Measurements from ENCODE around the gene FAM117A. TPM values are rescaled to one million over a fixed set of nuclear protein-coding genes. Genes with fewer than 3 reads are reported as not detected.

FAM117A gene, protein sequence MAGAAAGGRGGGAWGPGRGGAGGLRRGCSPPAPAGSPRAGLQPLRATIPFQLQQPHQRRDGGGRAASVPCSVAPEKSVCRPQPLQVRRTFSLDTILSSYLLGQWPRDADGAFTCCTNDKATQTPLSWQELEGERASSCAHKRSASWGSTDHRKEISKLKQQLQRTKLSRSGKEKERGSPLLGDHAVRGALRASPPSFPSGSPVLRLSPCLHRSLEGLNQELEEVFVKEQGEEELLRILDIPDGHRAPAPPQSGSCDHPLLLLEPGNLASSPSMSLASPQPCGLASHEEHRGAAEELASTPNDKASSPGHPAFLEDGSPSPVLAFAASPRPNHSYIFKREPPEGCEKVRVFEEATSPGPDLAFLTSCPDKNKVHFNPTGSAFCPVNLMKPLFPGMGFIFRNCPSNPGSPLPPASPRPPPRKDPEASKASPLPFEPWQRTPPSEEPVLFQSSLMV
- total RNA-seq: 10.3 TPM
- long read RNA-seq, transcript FAM117A-201 (8 exons, 2,365 nt): major isoform, 11 of 14 reads
- long read RNA-seq, partial matches to known transcripts: 1 of 14 reads
- long read RNA-seq, other reads (novel, unspliced or antisense): 2 of 14 reads

DNA sequence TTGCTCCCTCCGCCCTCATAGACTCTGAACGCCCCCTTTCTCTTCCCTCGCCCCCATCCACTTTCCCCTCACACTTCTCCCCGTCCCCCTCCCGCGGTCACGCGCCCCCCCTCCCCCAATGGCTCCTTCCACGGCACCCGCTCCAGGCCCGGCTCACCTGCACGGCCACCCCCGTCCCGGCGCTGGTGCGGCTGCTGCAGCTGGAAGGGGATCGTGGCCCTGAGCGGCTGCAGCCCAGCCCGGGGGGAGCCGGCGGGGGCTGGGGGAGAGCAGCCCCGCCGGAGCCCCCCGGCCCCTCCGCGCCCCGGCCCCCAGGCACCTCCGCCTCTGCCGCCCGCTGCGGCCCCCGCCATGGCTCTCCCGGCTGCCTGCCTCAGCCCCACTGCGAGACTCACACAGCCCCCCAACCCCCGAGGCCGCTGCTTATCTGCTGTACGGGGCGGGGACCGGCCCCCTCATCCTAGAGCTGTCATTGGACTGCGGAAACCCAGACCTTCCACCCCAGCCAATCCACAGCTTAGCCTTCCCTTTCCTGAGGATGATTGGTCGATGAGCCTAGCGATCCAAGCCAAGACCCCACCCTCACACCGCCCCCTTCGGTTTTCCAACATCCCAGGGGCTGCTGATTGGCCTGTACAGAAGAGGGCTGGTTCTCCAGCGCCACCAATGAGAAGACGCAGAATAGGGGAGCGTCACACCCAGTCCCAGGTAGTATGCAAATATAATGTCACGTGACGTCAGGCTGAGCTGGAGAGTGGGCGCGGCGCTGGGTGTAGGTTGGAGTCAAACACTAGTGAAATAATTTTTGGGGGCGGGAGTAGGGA, at the start of gene FAM117A:
Gene FAM117A (minus strand): TSS at position 397 of the 824 bp plus-strand sequence. CDS start 44 bp downstream, at position 353.
- ATAC-seq: peak; percentile 98
- DNase-seq (ENCODE audit: missing footprints): peak; percentile 95
- intact Hi-C loops (cut with DNase I): loop anchor here (5.0 kb wide), 2 partner anchors 37 to 57 kb away; partner anchors contain the start of gene SLC35B1

DNA sequence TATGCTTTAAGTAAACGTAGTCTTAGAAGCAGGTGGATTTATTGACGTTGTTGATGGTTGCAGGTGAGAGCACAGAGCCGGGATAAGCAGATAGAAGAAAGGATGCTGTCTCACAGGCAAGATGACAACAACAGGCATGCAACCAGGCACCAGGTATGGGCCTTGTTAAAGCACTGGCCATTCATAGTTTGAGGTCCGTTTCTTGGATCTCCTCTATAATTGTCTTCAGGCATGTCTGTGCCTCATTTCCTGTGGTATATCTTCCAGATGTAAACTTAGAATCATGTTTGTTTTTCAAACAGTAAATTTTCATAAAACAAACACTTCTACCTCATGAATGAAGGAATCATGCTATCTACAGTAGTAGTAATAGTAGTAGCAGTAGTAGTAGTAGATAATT, 45.1 kb upstream of the FAM117A start:
- ATAC-seq (no peak), DNase-seq (ENCODE audit: missing footprints) (no peak)
- intact Hi-C loops (cut with DNase I): no loop called here

DNA sequence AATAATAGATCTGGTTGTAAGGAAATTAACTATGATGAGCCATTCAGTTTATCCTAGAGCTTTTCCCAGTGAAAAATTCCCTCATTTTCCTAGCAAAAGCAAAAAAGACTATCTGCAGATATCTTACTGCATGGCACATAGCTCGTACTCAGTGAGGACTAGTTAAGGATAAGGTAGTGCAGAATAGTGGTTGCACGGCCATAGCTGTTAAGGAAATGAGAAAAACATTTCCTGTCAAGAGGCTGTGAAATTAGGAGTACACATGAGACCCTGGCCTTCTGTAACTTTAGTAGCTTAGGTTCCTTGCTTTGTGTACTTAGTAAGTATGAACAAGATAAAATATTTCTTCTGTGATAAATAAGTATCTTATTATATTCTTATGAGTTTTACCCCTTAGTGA, 34.8 kb upstream of the FAM117A start:
- ATAC-seq (no peak), DNase-seq (ENCODE audit: missing footprints) (no peak)
- intact Hi-C loops (cut with DNase I): no loop called here

DNA sequence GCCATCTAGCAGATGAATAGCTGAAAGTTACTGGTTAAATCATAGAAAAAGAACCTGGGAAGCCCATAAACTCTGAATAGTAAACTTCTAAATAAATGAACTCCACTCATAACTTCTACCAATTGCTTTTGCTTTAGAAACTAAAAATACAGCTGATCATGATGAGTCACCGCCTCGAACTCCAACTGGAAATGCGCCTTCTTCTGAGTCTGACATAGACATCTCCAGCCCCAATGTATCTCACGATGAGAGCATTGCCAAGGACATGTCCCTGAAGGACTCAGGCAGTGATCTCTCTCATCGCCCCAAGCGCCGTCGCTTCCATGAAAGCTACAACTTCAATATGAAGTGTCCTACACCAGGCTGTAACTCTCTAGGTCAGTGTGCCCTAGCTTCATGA, 34.3 kb upstream of the FAM117A start:
- intact Hi-C loops (cut with DNase I): no loop called here
- ATAC-seq: no peak
- DNase-seq (ENCODE audit: missing footprints): no peak

DNA sequence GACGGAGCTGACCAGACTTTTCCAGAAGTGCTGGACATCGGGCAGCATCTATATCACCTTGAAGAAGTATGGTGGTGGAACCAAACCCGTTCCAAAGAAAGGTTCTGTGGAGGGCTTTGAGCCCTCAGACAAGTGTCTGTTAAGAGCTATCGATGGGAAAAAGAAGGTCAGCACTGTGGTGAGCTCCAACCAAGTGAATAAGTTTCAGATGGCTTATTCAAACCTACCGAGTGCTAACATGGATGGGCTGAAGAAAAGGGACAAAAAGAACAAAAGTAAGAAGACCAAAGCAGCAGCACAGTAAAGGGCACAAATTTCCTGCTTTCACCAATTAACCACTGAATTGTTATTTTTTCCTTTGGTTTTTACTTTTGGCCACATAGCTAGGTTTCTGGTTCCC, 31.4 kb upstream of the FAM117A start:
- ATAC-seq: no peak
- intact Hi-C loops (cut with DNase I): no loop called here
- no peak for DNase-seq (ENCODE audit: missing footprints)

DNA sequence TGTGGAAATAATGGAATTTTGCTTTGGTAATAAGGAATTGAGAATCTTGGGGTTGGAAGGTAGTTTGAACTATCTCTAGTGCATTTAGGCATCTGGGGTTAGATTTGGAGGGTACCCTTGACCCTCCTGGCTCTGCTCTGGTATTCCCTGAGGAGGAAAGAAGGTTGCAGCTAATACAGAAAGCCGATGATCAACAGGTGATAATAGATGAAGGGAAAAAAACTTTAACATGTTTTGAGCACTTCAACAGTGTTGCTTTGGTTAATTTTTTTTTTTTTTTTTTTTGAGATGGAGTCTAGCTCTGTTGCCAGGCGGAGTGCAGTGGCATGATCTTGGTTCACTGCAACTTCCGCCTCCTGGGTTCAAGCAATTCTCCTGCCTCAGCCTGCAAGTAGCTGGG, 29.4 kb upstream of the FAM117A start:
- ATAC-seq: no peak
- DNase-seq (ENCODE audit: missing footprints): no peak
- intact Hi-C loops (cut with DNase I): no loop called here

DNA sequence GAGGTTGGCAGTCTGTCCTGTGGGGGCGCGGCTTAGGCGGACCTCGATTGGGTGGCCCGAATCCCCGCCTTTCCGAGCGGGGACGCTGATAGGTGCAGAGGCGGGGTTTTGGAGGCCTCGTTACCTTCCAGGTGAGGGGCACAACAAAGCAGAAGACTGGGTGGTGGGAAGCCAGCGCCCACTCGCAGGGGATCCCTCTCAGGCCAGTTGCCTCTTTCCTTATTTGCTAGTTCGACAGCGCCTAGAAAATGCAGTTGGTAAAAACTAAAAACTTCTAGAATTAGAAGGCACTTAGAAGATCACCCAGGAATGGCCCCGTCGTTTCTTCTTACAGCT, 25.3 kb upstream of the FAM117A start:
- ATAC-seq (no peak), DNase-seq (ENCODE audit: missing footprints) (no peak)
- intact Hi-C loops (cut with DNase I): loop anchor here (2.0 to 5.0 kb wide), 3 partner anchors 62 to 363 kb away; partner anchors contain the start of gene PPP1R9B

DNA sequence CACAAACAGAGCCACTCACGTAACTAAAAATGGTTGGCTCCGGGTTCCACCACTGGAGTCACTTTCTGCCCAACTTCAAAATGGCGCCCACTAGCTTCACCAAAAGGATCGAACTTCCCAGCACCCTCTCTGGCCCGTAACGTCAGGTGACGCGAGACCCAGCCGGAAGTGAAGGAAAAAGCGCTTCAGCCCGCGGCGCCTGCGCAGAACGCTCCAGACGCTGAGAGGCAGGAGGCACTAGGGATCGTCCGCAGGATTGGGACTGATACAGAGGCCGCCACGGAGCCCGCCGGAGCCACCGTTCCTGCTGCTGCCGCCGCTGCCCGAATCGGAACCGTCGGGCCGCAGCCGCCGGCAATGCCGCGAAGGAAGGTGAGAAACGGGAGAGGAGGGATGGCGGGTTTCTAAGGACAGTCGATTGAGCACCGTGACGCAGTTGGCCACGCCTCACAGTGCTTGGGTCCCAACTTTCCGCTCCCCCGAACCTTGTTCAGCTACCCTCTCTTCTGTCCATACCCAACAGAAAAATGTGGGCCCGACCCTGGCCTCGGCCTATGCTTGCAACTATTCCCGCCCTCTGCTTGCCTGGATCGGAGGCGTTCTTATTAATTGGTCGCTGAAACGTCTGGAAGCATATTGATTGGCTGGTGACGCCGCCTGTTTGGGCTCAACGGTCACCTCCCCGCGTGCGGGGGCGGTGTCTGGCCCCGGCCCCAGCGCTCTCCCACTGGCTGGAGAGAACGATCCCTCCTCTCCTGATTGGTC, 24.7 kb upstream of the FAM117A start, which contains the start of gene KAT7:
Gene KAT7 (plus strand): TSS at position 204 of the 765 bp plus-strand sequence. CDS start 154 bp downstream, at position 358.
- ATAC-seq: peak; percentile 97
- intact Hi-C loops (cut with DNase I): loop anchor here (2.0 to 5.0 kb wide), 3 partner anchors 62 to 364 kb away; partner anchors contain the start of gene PPP1R9B
- peak; percentile 99 for DNase-seq (ENCODE audit: missing footprints)

DNA sequence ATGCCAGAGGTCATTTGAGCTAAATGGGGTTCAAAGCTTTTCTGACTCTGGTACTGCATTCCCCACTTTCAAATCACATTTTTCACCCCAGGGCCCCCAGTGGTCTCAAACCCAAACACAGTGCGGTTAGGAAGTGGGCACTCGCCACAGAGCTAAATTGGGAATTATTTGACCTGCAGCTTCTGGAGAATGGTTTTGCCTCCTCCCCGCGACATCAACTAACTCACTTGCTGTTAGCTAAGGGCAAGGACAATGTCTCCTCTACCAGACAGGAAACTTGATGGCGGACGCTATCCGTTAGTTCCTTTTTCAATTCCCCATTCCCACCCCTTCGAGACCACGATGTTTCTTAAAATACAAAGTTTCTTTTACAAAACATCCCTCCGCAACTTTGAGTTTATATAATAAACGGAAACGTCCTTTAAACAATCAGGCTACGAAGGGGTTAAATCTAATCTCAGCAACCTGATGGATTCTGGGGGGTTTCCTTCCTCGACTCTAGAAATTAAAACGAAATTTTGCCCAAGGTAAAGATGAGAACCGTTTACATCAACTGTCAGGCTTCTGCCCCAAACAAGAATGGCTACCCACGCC, 24.1 kb upstream of the FAM117A start:
- DNase-seq (ENCODE audit: missing footprints): no peak
- intact Hi-C loops (cut with DNase I): loop anchor here (2.0 to 5.0 kb wide), 3 partner anchors 63 to 364 kb away; partner anchors contain the start of gene PPP1R9B
- no peak for ATAC-seq

DNA sequence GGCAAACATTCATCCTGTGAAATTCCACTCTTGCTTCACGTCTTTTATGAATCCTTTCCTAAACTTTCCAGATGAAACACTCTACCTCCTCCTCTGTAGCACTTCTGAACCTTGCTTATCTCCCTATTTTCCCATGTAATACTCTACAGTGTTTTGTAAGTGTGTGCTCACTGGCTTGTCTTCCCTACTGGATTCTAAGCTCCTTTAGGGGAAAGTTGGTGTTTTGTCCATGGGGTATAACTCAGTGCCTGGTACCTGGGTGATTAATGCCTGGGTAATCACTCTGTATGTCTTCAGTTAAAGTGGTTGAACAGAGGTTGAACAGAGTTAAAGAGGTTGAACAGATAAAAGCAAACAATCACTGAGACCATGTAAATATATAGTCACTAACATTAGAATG, 20.7 kb upstream of the FAM117A start:
- DNase-seq (ENCODE audit: missing footprints): no peak
- intact Hi-C loops (cut with DNase I): loop anchor here (5.0 kb wide), 1 partner anchor 368 kb away; the partner anchor contains the start of gene PPP1R9B
- no peak for ATAC-seq

DNA sequence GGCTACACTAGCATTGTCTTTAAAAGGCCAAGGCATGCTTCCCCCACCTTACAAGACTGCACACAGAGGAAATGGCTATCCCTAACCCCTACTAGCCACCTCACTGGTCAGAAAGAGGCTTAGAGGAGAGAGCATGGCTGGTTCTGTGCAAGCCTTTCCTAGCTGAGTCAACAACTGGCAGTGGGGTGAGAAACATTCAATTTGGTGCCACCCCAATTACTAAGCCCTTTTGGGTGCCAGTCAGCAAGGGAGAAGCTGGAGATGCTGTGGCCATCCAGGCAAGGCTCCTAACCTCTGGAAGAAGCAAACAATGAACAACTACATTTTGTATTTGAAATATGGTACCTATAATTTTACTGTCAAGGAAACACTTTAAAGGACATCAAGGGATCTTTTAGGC, 19.9 kb upstream of the FAM117A start:
- no peak for ATAC-seq
- intact Hi-C loops (cut with DNase I): no loop called here

DNA sequence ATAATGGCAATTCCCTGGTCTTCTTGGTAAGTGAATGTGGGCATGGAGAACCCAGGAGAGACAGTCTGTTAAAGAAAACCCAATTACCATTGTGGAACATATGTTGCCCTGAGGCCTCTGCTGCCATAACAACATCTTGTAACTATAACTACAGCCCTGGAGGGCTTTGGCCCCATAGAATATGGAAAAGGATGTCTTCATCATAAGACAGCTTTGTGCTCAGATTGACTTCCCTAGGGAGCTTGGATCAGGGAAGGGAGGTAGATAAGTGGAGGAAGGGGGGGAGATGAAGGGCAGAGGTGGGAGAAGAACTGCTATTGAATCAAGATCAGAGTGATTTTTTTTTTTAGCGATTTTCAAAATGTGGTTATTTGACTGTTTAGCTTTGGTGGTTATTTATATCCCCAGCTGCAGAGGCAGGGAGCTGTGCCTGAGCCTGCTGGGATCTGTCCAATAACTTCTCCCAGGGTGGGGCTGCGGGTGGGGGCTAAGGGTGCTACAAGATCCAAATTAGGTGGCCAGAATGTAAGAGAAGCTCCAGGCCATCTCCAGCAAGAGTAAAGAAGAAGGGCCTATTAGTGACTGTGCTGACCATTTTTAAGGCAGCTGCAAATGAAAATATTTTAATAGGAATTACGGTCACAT, 19.3 kb upstream of the FAM117A start:
- ATAC-seq (peak; percentile 33), DNase-seq (ENCODE audit: missing footprints) (no peak)
- intact Hi-C loops (cut with DNase I): no loop called here

More for the DNA sequence above, 19.9 kb upstream of the FAM117A start:
- no peak for DNase-seq (ENCODE audit: missing footprints)

DNA sequence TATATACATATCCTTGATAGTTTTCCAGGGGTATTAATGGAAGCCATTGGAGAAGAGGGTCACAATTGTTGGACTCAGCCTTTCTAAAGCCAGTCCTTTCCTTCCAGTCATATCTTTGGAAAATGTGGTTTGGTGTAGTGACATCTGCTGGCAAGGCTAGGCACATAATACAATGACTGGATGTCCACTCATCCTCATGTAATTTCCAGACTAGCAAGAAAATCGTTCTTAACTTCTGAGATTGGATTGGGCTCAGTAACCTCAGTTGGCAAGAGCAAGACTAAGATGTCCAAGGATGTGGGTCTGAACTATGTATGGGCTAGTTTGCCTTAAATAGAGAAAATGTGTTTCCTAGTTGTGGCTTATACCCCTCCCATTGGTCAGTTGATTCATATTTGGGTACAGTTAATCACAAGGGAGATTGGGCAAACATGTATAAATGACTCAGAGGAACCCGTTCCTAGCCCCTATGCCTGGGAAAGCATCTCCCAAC, 15.9 kb upstream of the FAM117A start:
- ATAC-seq (peak; percentile 45), DNase-seq (ENCODE audit: missing footprints) (no peak)
- intact Hi-C loops (cut with DNase I): loop anchor here (2.0 kb wide), 1 partner anchor 71 kb away; no protein-coding TSS in a partner anchor

DNA sequence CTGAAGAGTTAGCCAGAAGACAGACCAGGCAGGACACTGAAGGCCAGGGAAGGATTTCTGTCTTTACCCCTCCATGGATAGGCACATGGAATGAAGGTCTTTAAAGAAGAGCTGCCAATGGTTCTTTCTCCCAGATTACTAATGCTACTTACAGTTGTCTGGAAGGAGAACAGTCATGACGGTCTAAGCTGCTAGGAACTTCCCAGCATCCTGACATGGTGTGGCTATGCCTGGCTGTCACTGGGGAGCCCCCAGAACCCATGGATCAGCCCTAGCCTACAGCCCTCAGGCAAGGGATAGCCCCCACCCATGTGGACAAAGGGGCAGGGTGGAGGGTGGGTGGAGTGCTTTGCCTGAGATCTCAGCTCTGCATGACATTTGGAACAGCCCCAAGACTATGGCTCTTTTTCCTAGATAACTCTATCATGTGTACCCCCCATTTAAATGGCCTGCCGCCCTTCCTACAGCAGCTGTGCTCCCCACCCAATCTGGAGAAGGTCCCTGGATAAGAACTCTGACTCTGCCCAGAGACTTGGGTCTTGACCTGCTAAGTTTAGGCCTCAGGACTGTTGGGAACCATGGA, 15.3 kb upstream of the FAM117A start:
- no peak for ATAC-seq
- no peak for DNase-seq (ENCODE audit: missing footprints)
- intact Hi-C loops (cut with DNase I): loop anchor here (2.0 kb wide), 1 partner anchor 70 kb away; no protein-coding TSS in a partner anchor

DNA sequence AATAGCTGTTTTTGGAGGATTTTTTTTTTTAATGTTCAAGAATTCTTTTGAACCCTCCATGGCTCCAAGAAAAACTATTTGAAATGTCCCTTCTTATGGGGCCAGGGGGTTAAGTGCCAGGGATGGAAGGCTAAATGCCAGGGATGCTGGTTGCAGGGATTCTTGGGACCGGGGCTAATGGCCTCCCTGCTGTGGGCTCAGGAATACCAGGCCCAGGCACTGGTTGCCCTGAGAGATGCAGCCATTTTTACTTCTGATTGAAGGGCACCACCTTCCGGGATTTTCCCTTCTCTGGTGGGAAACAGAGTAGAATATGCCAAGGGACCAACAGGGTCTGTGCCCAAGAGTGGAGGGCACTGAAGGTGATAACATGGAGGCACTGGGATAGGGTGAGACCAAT, 13.6 kb upstream of the FAM117A start:
- DNase-seq (ENCODE audit: missing footprints) (no peak), ATAC-seq (no peak)
- intact Hi-C loops (cut with DNase I): no loop called here

DNA sequence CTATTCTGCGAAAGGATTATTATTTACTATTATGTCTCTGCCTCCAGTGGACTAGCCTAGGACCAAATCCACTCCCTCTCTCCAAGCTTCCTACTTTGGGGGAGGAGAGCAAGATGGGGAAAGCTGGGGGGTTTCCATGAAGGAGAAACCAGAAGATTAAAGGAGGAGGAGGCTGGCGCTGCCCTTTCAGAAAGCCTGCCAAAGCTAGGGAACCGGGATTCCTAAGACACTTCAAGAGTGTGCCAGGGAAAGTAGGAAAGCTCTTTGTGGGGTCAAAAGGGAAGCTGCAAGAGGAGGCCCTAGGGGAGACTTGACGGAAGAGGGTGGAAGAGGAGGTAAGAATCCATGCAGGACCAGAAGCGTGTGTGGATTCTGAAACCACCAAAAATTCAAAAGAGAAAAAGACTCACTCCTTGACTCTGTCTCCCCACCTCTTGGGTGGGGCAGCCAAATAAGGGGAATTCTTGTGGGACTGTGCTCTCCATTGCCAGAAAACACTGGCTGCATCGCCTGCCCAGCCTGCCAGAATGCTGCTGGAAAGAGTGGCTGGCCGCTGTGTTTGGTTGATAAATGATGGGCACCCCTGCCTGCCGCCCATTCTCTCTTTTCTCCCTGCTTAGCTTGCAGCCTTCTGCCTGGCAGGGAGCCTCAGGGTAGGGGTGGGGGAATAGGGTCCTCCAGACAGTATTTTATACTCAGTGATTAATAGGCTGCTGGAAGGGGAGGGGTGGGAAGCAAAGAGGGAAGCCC, 12.8 kb upstream of the FAM117A start:
- ATAC-seq: peak; percentile 52
- intact Hi-C loops (cut with DNase I): no loop called here
- DNase-seq (ENCODE audit: missing footprints): no peak

All from Right ventricle myocardium inferior (tissue), 1 donor.